ENCODE measurements around the gene NIPAL3. TPM values are rescaled to one million over a fixed set of nuclear protein-coding genes. Genes with fewer than 3 reads are reported as not detected.

The NIPAL3 gene
- total RNA-seq, 1 donor from 2014 or later, result 21.3 TPM

- Mint-ChIP-seq H3K4me3 (no peak overlapping the region), H3K27ac (peak overlapping the region; percentile 68), H3K9me3 (no peaks in the 10 kb centered on the region), H3K27me3 (ENCODE audit: low read depth) (peaks cover 1% of the 10 kb centered on the region), H3K4me1 (peaks cover 25% of the 10 kb centered on the region), H3K36me3 (no peaks in the 10 kb centered on the region)
- DNase-seq (ENCODE audit: low spot score in 2 of 2, unreplicated experiment in 2 of 2), result no peak
- no peak for TF ChIP-seq CTCF (IDR thresholded peaks at IDR 0.05; ENCODE audit: unreplicated experiment)
Measured at GRCh38 chr1:24374891-24375786, 40.5 kb upstream of the NIPAL3 start.

- H3K36me3 Mint-ChIP-seq, result peaks cover 7% of the 10 kb centered on the region
Measured at GRCh38 chr1:24379733-24380315, 35.8 kb upstream of the NIPAL3 start.

GRCh38 chr1:24380508-24380907, 35.1 kb upstream of the NIPAL3 start:
- no peak overlapping the region for H3K27ac Mint-ChIP-seq
- no peaks in the 10 kb centered on the region for H3K9me3 Mint-ChIP-seq
- H3K4me3 Mint-ChIP-seq, result no peak overlapping the region

More at GRCh38 chr1:24379733-24380315, 35.8 kb upstream of the NIPAL3 start:
- TF ChIP-seq CTCF (IDR thresholded peaks at IDR 0.05; ENCODE audit: unreplicated experiment), result no peak
- no peak overlapping the region for H3K4me3 Mint-ChIP-seq
- H3K9me3 Mint-ChIP-seq, result no peaks in the 10 kb centered on the region
- H3K27ac Mint-ChIP-seq, result peak overlapping the region; percentile 55
- peaks cover 1% of the 10 kb centered on the region for H3K27me3 Mint-ChIP-seq (ENCODE audit: low read depth)
- peak in 1 of 2 experiments; percentile 22 for DNase-seq (ENCODE audit: low spot score in 2 of 2, unreplicated experiment in 2 of 2)
- peaks cover 16% of the 10 kb centered on the region for H3K4me1 Mint-ChIP-seq

GRCh38 chr1:24381256-24381655, 34.3 kb upstream of the NIPAL3 start:
- peaks cover 7% of the 10 kb centered on the region for H3K4me1 Mint-ChIP-seq
- no peak overlapping the region for H3K27ac Mint-ChIP-seq
- peaks cover 1% of the 10 kb centered on the region for H3K27me3 Mint-ChIP-seq (ENCODE audit: low read depth)
- H3K4me3 Mint-ChIP-seq, result no peak overlapping the region
- no peaks in the 10 kb centered on the region for H3K9me3 Mint-ChIP-seq
- no peak for DNase-seq (ENCODE audit: low spot score in 2 of 2, unreplicated experiment in 2 of 2)
- peaks cover 8% of the 10 kb centered on the region for H3K36me3 Mint-ChIP-seq
- TF ChIP-seq CTCF (IDR thresholded peaks at IDR 0.05; ENCODE audit: unreplicated experiment), result no peak

More at GRCh38 chr1:24380508-24380907, 35.1 kb upstream of the NIPAL3 start:
- no peak for TF ChIP-seq CTCF (IDR thresholded peaks at IDR 0.05; ENCODE audit: unreplicated experiment)
- Mint-ChIP-seq H3K4me1 (peaks cover 9% of the 10 kb centered on the region), H3K36me3 (peaks cover 7% of the 10 kb centered on the region), H3K27me3 (ENCODE audit: low read depth) (peaks cover 1% of the 10 kb centered on the region)
- DNase-seq (ENCODE audit: low spot score in 2 of 2, unreplicated experiment in 2 of 2), result no peak

GRCh38 chr1:24382165-24382577, 33.4 kb upstream of the NIPAL3 start:
- H3K4me3 Mint-ChIP-seq, result no peak overlapping the region
- no peak for DNase-seq (ENCODE audit: low spot score in 2 of 2, unreplicated experiment in 2 of 2)

More at GRCh38 chr1:24382165-24382577, 33.4 kb upstream of the NIPAL3 start:
- H3K27me3 Mint-ChIP-seq (ENCODE audit: low read depth), result peaks cover 1% of the 10 kb centered on the region
- peaks cover 10% of the 10 kb centered on the region for H3K36me3 Mint-ChIP-seq
- peaks cover 10% of the 10 kb centered on the region for H3K4me1 Mint-ChIP-seq
- TF ChIP-seq CTCF (IDR thresholded peaks at IDR 0.05; ENCODE audit: unreplicated experiment), result no peak
- H3K27ac Mint-ChIP-seq, result no peak overlapping the region
- no peaks in the 10 kb centered on the region for H3K9me3 Mint-ChIP-seq

All from mesothelial cell of epicardium (in vitro differentiated cells).